Activated T-helper 1 cell treated with anti-CD3 and anti-CD28 coated beads, Interleukin-12 subunit alpha, Interleukin-12 subunit beta, Interleukin-2, Interleukin-4 antibody, amounts not matched to agents 30 ng/mL and 10 ng/mL and 1 ng/mL, durations not matched to agents 14 hours and 24 hours and 36 hours (primary cell): ENCODE results near the gene ERICH3. TPM values are rescaled to one million over a fixed set of nuclear protein-coding genes. Genes with fewer than 3 reads are reported as not detected.

Source experiments
- DNase-seq: peaks from one replicate; pipeline ENCODE4 v3.0.0; 2021; ENCODE audit warnings: low spot score
- H3K27ac Mint-ChIP-seq: one replicate; pipeline ENCODE4 v1.8.0; 2021; ENCODE audit warnings: mild to moderate bottlenecking, mixed read lengths
- H3K27me3 Mint-ChIP-seq: one replicate; pipeline ENCODE4 v1.8.0; 2022; ENCODE audit warnings: mild to moderate bottlenecking, moderate library complexity, mixed read lengths; ENCODE audit not compliant: insufficient read depth
- H3K36me3 Mint-ChIP-seq: one replicate; pipeline ENCODE4 v1.8.0; 2021; ENCODE audit warnings: low read depth, mixed read lengths
- H3K4me1 Mint-ChIP-seq: one replicate; pipeline ENCODE4 v1.8.0; 2021; ENCODE audit warnings: low read depth, mixed read lengths
- H3K4me3 Mint-ChIP-seq: one replicate; pipeline ENCODE4 v1.8.0; 2021; ENCODE audit warnings: mild to moderate bottlenecking, moderate library complexity, mixed read lengths
- H3K9me3 Mint-ChIP-seq: one replicate; pipeline ENCODE4 v1.8.0; 2021; ENCODE audit warnings: mixed read lengths
- intact Hi-C: fragments of 100-400 bp; cut with micrococcal nuclease; formaldehyde crosslinking; loops from one replicate; pipeline ENCODE4 v1.15.1; 2024
- total RNA-seq: library from RNA; stranded (reverse); gene quantifications from 2 replicates; pipeline ENCODE4 v1.2.3, GENCODE V29; 2022

ERICH3 gene
- total RNA-seq, 1 donor from 2014 or later: not detected

DNA sequence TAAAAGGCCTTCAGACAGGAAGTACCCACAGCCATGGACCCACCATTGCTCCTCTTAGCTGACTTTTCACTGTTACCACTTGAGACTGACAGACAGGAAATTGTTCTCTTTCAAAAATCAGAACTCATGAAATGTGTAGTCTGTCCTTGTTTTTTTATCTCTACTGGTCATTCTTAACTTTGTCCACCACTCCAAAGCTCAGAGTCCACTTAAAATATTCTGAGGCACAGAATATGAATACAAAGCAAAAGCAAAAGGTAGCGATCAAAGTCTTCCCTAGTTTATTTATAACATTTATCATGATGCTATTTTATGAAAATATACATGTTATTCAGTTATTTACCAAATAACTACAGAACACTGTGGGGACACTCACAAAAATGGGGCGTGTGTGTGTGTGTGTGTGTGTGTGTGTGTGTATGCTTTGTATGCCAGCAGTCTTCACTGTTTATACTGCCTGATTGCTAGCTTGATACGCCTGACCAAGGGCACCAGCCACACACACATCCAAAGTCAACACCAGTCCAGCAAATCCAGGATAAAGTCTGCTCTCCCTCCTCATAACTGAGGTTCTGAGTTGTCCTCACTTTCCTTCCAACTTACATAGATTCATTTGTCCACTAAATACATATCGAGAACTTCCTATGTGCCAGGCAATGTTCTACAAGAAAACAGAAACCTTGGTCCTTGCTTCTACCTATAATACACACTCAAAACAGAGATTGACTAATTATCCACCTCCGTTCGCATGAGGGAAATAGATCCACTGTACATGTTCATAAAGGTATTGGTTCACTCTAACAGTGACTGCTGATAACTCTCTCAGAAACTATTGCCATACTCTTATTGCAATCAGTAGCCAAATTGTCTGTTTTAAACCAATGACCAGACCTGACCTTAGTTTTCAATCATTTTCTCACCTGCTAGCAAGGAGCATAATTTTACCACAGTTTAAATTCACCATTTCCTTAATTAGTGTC, 79.4 kb downstream of the ERICH3 start:
- no peak overlapping the region for H3K27ac Mint-ChIP-seq

DNA sequence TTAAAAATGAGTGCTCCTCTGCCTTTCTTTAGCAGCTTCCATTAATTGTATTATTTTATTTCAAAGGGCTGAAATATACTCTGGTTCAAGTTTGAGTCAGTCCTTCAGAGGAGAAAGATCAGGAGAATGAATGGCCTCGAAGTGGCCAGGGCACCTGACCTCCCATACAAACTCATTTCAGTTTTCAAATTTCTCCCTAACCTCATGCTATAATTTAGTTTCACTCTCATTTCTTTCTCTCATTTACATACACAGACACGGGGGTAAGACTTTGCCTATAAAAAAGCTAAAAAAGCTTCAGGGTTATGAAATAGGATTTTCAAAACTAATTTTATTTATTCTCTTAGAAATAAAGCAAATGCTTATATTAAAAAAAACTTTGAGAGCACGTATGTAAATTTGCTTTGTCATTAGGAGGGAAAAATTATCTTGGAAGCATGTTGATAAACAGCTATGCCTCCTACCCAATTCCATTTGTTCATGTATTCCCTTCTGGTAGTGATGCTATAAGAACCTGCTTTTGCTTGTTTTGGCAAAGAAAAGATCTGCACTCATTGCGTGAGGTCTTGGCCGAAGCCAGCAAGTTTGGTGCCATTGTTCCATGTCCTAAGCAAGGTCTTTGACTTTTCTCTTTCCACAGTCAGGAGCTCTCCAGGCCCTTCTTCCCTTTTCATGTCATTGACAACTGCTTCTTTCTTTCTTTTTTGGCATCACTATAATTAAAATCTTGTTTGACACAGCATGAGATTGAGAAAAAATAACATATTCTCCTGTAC, 80.8 kb downstream of the ERICH3 start:
- H3K27me3 Mint-ChIP-seq: peaks cover 2% of the 10 kb centered on the region
- no peaks in the 10 kb centered on the region for H3K9me3 Mint-ChIP-seq
- H3K36me3 Mint-ChIP-seq: no peaks in the 10 kb centered on the region
- DNase-seq: no peak
- H3K4me3 Mint-ChIP-seq: no peak overlapping the region
- intact Hi-C loops: no loop called here
- H3K27ac Mint-ChIP-seq: no peak overlapping the region
- H3K4me1 Mint-ChIP-seq: no peaks in the 10 kb centered on the region

More for the DNA sequence above, 79.4 kb downstream of the ERICH3 start:
- no peak overlapping the region for H3K4me3 Mint-ChIP-seq
- H3K36me3 Mint-ChIP-seq: no peaks in the 10 kb centered on the region
- H3K9me3 Mint-ChIP-seq: no peaks in the 10 kb centered on the region
- intact Hi-C loops: no loop called here
- no peak for DNase-seq
- peaks cover 2% of the 10 kb centered on the region for H3K27me3 Mint-ChIP-seq
- H3K4me1 Mint-ChIP-seq: no peaks in the 10 kb centered on the region

DNA sequence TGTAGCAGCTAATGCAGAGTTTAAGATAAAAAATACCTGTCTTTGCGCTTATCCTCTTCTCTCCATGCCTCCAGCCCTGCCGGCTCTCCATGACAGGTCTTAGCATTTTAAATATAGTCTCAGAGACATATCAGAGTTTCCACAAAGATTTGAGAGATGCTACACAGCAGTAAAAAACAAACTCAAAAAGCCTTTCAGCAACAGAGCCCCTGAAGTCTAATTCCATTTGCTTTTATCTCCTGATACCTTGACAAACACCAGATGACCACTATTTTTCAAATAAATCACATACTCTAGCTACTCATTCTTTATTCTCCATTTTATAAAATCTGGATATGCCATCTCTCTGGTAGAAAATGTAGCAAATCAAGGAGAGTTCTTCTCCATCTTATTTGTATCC, 81.6 kb downstream of the ERICH3 start:
- Mint-ChIP-seq H3K27ac (no peak overlapping the region), H3K9me3 (no peaks in the 10 kb centered on the region), H3K36me3 (no peaks in the 10 kb centered on the region), H3K4me1 (no peaks in the 10 kb centered on the region), H3K4me3 (no peak overlapping the region), H3K27me3 (peaks cover 2% of the 10 kb centered on the region)
- intact Hi-C loops: no loop called here
- no peak for DNase-seq

DNA sequence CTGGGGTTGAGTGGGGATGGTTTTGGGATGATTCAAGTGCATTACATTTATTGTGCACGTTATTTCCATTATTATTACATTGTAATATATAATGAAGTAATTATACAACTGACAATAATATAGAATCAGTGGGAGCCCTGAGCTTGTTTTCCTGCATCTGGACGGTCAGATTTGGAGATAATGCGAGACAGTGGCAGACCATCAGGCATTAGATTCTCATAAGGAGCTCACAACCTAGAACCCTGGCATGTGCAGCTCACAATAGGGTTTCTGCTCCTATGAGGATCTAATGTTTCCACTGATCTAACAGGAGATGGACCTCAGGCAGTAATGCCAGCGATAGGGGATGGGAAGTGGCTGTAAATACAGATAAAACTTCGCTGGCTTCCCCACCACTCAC, 83.3 kb downstream of the ERICH3 start:
- intact Hi-C loops: no loop called here
- Mint-ChIP-seq H3K27ac (no peak overlapping the region), H3K36me3 (no peaks in the 10 kb centered on the region), H3K27me3 (peaks cover 2% of the 10 kb centered on the region), H3K9me3 (no peaks in the 10 kb centered on the region), H3K4me1 (no peaks in the 10 kb centered on the region), H3K4me3 (no peak overlapping the region)
- no peak for DNase-seq

DNA sequence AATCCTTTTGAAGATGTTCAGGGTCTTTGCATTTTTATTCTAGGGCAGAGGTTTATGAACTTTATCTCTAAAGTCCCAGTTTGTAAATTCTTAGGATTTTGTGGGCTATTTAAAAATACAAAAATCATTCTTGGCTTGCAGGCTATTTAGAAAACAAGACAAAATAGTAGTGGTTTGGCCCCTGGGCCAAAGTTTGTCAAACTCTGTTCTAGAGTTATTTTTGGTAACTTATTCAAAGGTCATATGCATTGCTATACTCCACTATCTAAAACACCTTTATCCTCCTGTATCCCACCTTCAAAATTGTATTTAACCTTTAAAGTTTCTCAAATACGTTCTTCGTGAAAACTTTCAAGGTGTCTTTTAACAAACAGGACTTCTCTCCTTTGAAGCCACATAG, 85.7 kb downstream of the ERICH3 start:
- Mint-ChIP-seq H3K27ac (no peak overlapping the region), H3K4me1 (no peaks in the 10 kb centered on the region), H3K27me3 (peaks cover 3% of the 10 kb centered on the region), H3K4me3 (no peak overlapping the region), H3K36me3 (no peaks in the 10 kb centered on the region), H3K9me3 (no peaks in the 10 kb centered on the region)
- intact Hi-C loops: no loop called here
- DNase-seq: no peak

DNA sequence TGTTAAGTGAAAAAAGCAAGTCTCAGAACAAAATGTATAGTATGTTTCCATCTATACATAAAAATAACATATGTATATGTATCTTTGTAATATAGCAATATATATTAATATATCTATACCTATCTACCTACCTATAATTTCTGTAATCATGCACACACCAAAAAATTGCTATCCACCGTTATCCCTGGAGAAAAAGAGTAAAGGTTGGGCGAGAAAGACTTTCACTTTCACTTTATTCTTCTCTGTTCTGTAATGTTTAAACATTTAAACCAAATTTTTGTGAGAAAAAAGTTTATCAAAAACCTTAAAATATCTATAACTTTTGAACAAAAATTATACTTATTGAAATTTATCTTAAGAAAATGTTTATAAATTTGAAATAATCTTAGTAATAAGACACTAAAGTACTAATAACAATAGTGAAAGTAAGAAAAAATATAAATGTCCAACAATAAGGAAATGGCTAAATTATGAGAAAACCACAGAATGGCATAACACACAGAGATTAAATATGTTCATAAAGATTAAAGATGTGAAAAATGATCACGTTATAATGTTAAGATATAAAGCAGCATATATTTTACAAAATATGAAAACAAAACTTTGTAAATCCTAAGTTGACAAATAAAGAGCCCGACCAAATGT, 87.2 kb downstream of the ERICH3 start:
- no peaks in the 10 kb centered on the region for H3K9me3 Mint-ChIP-seq
- no peak for DNase-seq
- H3K4me1 Mint-ChIP-seq: no peaks in the 10 kb centered on the region
- no peaks in the 10 kb centered on the region for H3K36me3 Mint-ChIP-seq
- intact Hi-C loops: no loop called here
- no peak overlapping the region for H3K27ac Mint-ChIP-seq
- no peak overlapping the region for H3K4me3 Mint-ChIP-seq
- peaks cover 3% of the 10 kb centered on the region for H3K27me3 Mint-ChIP-seq

DNA sequence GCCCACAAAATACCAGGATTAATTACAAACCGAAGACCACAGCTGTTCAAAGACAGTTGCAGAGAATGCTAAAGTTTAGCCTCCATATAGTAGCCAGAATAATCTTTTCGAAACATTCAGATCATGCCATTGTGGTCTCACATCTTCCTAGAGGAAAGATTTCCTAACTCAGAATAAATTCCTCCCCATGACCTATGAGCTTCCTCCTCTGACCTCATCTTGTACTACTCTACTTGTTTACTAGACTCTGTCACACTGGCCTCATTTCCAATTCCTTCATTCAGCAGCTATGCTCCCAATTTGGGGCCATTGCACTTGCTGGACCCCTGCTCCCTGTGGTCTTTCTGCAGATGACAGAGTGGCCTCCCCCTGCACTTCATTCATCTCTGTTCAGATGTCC, 89.4 kb downstream of the ERICH3 start:
- no peak for DNase-seq
- Mint-ChIP-seq H3K36me3 (no peaks in the 10 kb centered on the region), H3K9me3 (no peaks in the 10 kb centered on the region), H3K27me3 (peaks cover 3% of the 10 kb centered on the region), H3K4me1 (no peaks in the 10 kb centered on the region), H3K4me3 (no peak overlapping the region), H3K27ac (no peak overlapping the region)
- intact Hi-C loops: no loop called here

DNA sequence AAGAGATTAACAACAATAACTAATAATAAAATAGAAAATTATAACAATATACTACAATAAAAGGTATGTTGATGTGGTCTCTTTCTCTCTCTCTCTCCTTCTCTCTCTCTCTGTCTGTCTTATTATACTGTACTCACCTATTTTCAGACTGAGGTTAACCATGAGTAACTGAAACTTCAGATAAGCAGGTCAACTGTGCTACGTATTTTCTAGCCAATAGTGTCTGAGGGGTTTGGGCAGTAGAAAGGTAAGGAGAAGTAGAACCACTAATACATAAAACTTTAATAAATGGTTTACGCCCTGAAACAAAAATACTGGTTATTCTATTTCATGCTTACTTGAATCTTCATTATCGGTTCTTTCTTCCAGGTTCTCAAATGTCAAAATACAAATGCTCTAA, 90.2 kb downstream of the ERICH3 start:
- Mint-ChIP-seq H3K27me3 (peaks cover 5% of the 10 kb centered on the region), H3K36me3 (no peaks in the 10 kb centered on the region), H3K9me3 (no peaks in the 10 kb centered on the region), H3K4me3 (no peak overlapping the region), H3K27ac (no peak overlapping the region), H3K4me1 (no peaks in the 10 kb centered on the region)
- intact Hi-C loops: no loop called here
- no peak for DNase-seq

DNA sequence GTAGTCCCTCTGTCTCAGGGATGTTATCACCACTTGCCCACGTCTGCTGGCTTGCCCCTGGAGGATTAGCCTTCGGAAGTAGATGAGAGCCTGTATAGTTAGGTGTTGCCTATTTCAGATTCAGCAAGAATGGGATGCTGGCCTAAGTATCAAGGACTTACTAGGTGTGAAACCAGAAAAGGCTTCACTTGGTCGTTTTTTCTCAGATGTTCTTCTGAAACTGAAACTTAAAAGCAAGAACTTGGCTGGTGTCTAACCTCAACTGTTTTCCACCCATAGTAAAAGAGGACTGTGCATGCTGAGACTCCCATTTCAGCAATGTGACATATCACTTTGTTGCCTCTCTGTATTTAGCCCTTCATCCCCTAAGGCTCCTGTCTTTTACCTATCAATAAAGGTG, 94.2 kb downstream of the ERICH3 start:
- Mint-ChIP-seq H3K27me3 (peaks cover 5% of the 10 kb centered on the region), H3K4me1 (no peaks in the 10 kb centered on the region), H3K9me3 (no peaks in the 10 kb centered on the region), H3K4me3 (no peak overlapping the region), H3K36me3 (no peaks in the 10 kb centered on the region), H3K27ac (no peak overlapping the region)
- intact Hi-C loops: no loop called here
- DNase-seq: no peak

DNA sequence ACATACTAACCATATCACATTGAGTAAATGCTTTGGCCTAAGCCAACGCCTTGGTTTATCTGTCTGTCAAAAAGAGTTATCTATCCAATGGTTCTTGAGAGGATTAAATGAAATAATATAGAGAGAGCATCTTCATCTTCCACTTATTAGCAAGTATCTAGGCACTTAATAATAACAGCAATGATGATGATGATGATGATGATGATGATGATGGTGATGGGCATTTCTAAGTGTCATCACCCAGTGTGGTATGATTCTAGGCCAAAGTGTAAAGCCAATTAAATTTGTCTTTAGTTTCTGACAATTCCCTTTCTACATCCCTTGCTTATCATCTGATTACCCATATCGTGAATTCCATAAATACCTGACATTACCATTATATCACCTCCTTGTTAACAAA, 95.5 kb downstream of the ERICH3 start:
- H3K27me3 Mint-ChIP-seq: peaks cover 2% of the 10 kb centered on the region
- no peak overlapping the region for H3K4me3 Mint-ChIP-seq
- DNase-seq: no peak
- H3K9me3 Mint-ChIP-seq: no peaks in the 10 kb centered on the region
- H3K27ac Mint-ChIP-seq: no peak overlapping the region
- H3K4me1 Mint-ChIP-seq: no peaks in the 10 kb centered on the region
- H3K36me3 Mint-ChIP-seq: no peaks in the 10 kb centered on the region
- intact Hi-C loops: no loop called here

DNA sequence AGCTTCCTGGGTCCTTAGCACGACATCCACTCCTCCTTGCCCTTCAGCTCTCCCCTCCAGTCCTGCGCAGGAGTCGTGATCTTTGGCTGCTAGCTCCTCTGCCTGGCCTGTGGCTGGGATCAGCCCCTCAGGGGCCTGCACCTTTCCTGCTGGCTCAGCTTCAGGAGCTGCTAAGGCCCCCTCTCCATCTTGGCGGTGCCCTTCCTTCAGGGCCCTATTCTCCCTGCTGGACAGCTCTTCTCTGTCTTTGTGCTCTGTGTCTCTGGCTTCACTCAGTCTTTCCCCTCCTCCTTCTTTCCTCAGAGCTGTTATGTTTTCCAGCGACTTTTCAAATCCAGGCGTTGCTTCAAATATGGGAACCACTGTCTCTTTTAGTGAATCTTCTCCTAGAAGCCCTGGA, 101.7 kb downstream of the ERICH3 start:
- no peaks in the 10 kb centered on the region for H3K36me3 Mint-ChIP-seq
- intact Hi-C loops: no loop called here
- no peaks in the 10 kb centered on the region for H3K9me3 Mint-ChIP-seq
- no peaks in the 10 kb centered on the region for H3K4me1 Mint-ChIP-seq
- no peak overlapping the region for H3K27ac Mint-ChIP-seq
- no peak overlapping the region for H3K4me3 Mint-ChIP-seq
- DNase-seq: no peak
- no peaks in the 10 kb centered on the region for H3K27me3 Mint-ChIP-seq

DNA sequence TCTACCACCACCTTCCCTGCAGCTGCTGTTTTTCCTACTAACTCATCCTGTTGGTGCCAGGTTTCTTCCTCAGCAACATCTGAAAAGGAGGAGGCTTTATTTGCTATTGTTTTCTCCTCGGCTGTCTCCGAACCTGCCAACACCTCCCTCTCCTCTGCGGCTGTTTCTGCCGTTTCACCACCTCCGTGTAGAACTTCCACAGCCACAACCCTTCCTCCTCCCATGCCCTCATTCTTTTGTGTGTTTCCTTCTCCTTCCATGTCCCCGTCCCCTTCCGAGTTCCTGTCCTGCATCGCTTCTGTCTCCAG, 102.1 kb downstream of the ERICH3 start:
- Mint-ChIP-seq H3K9me3 (no peaks in the 10 kb centered on the region), H3K27ac (no peak overlapping the region), H3K36me3 (no peaks in the 10 kb centered on the region), H3K4me3 (no peak overlapping the region), H3K4me1 (no peaks in the 10 kb centered on the region), H3K27me3 (no peaks in the 10 kb centered on the region)
- intact Hi-C loops: no loop called here
- DNase-seq: no peak
